Activated CD4-positive, alpha-beta T cell treated with anti-CD3 and anti-CD28 coated beads, Interleukin-10, Interleukin-2, amounts not matched to agents 100 ng/mL and 50 ng/mL, durations not matched to agents 16 hours and 8 hours (primary cell): ENCODE data around the gene ISG15.
"Not testable (repeated sequence)": the region's sequence is repeated elsewhere in the genome, so short reads cannot be mapped to it uniquely, and the experiment has no call there.

Experiments
- DNase-seq: peaks from one replicate; pipeline ENCODE4 v3.0.0-alpha.2; 2020

The ISG15 gene

GRCh38 chr1:1030867-1031658 lies 17.8 kb downstream of the ISG15 start:
- DNase-seq, result not testable (repeated sequence)

- no peak for DNase-seq
Observed at GRCh38 chr1:1031659-1032235, 18.4 kb downstream of the ISG15 start.

GRCh38 chr1:1032424-1032823 lies 19.1 kb downstream of the ISG15 start:
- DNase-seq, result no peak

- peak; percentile 93 for DNase-seq
Observed at GRCh38 chr1:1033009-1033587, 19.8 kb downstream of the ISG15 start.

GRCh38 chr1:1033731-1034438 lies 20.6 kb downstream of the ISG15 start:
- DNase-seq, result no peak

- no peak for DNase-seq
Observed at GRCh38 chr1:1034439-1034781, 21.1 kb downstream of the ISG15 start.

- no peak for DNase-seq
Observed at GRCh38 chr1:1035291-1035943, 22.1 kb downstream of the ISG15 start.

GRCh38 chr1:1037366-1038327 lies 24.4 kb downstream of the ISG15 start:
- DNase-seq, result no peak

- no peak for DNase-seq
Observed at GRCh38 chr1:1038694-1039093, 25.4 kb downstream of the ISG15 start.

GRCh38 chr1:1039145-1039910 lies 26.0 kb downstream of the ISG15 start:
- DNase-seq, result peak; percentile 75

GRCh38 chr1:1040004-1040991 lies 27.0 kb downstream of the ISG15 start:
- DNase-seq, result peak; percentile 90

GRCh38 chr1:1041092-1041523 lies 27.8 kb downstream of the ISG15 start:
- no peak for DNase-seq

GRCh38 chr1:1041873-1042272 lies 28.6 kb downstream of the ISG15 start:
- DNase-seq, result no peak

- DNase-seq, result no peak
Observed at GRCh38 chr1:1042835-1043234, 29.5 kb downstream of the ISG15 start.

GRCh38 chr1:1043411-1043810 lies 30.1 kb downstream of the ISG15 start:
- DNase-seq, result no peak

- DNase-seq, result no peak
Observed at GRCh38 chr1:1043921-1044320, 30.6 kb downstream of the ISG15 start.

- no peak for DNase-seq
Observed at GRCh38 chr1:1044455-1045078, 31.3 kb downstream of the ISG15 start.

- DNase-seq, result no peak
Observed at GRCh38 chr1:1045129-1045528, 31.8 kb downstream of the ISG15 start.

- no peak for DNase-seq
Observed at GRCh38 chr1:1046243-1046642, 32.9 kb downstream of the ISG15 start.
